Body of pancreas (tissue), 4 donors: ENCODE measurements around the gene RILPL1.

ENCODE experiments used
- POLR2A ChIP-seq, 3 donors: fragments of 450-650 bp; IDR thresholded peaks; one replicate each; pipeline ENCODE4 v1.6.1; 2016; ENCODE audit warnings: antibody characterized with exemption in 3 of 3, mild to moderate bottlenecking in 2 of 3
- TF ChIP-seq, protein P1 (sequence below), 7 experiments: fragments of 450-650 bp in 4 of 7; fragments of 200-600 bp in 3 of 7; sonication (generic) in 3 of 7; IDR thresholded peaks; one replicate each; pipeline ENCODE4 v1.5.1; 2016 to 2019; ENCODE audit warnings: antibody characterized with exemption in 7 of 7

DNA sequence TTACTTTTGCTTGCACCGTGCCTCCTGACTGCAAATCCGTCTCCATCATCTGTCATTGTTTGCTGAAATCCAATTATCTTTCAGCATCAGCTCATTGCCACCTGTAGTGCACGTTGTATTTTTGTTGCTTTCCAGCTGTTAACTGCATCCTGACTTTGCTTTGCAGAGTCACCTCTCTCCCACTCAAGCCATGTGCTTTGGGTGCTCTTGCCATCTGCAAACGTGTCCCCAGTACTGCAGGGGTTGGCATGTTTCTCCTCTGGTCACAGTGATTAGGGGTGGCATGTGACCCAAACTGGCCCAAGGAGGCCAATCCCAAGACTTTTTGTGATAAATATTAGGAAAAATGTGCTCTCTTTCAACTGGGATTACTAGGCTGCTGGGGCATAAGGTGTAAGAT lies 40.4 kb upstream of the RILPL1 start:
- TF ChIP-seq POLR2A (IDR thresholded peaks at IDR 0.05): no peak
- TF ChIP-seq, protein P1, sequence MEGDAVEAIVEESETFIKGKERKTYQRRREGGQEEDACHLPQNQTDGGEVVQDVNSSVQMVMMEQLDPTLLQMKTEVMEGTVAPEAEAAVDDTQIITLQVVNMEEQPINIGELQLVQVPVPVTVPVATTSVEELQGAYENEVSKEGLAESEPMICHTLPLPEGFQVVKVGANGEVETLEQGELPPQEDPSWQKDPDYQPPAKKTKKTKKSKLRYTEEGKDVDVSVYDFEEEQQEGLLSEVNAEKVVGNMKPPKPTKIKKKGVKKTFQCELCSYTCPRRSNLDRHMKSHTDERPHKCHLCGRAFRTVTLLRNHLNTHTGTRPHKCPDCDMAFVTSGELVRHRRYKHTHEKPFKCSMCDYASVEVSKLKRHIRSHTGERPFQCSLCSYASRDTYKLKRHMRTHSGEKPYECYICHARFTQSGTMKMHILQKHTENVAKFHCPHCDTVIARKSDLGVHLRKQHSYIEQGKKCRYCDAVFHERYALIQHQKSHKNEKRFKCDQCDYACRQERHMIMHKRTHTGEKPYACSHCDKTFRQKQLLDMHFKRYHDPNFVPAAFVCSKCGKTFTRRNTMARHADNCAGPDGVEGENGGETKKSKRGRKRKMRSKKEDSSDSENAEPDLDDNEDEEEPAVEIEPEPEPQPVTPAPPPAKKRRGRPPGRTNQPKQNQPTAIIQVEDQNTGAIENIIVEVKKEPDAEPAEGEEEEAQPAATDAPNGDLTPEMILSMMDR (IDR thresholded peaks at IDR 0.05): no peak
